Heart right ventricle (tissue), 16 donors: ENCODE data around the gene HSPA4. TPM values are rescaled to one million over a fixed set of nuclear protein-coding genes. Genes with fewer than 3 reads are reported as not detected.

Experiments used
- ATAC-seq, 8 donors: fragments of 200-7000 bp; cut with Tn5 transposase; one replicate each; pipeline ENCODE4 v1.9.1; 2020; ENCODE audit warnings: mild to moderate bottlenecking in 8 of 8, moderate library complexity in 8 of 8, moderate number of reproducible peaks in 1 of 8
- DNase-seq, 2 donors: peaks; one replicate each; pipeline ENCODE4 v3.0.0-alpha.2; 2020
- H3K27ac ChIP-seq, 10 donors: fragments of 200-600 bp; sonication (generic) in 2 of 10; one replicate each; pipeline versions ENCODE4 v1.5.0 to v1.8.0; 2020 to 2022; ENCODE audit warnings: mild to moderate bottlenecking in 3 of 10
- H3K27me3 ChIP-seq, 7 donors: fragments of 200-600 bp; one replicate each; pipeline ENCODE4 v1.8.0; 2021 to 2022; ENCODE audit warnings: mild to moderate bottlenecking in 2 of 7
- H3K36me3 ChIP-seq, 9 donors: fragments of 200-600 bp; sonication (generic) in 1 of 9; one replicate each; pipeline versions ENCODE4 v1.5.0 to v1.8.0; 2020 to 2022; ENCODE audit warnings: mild to moderate bottlenecking in 2 of 9
- H3K4me1 ChIP-seq, 9 donors: fragments of 200-600 bp; sonication (generic) in 1 of 9; one replicate each; pipeline versions ENCODE4 v1.5.0 to v1.8.0; 2020 to 2022; ENCODE audit warnings: mild to moderate bottlenecking in 4 of 9
- H3K4me3 ChIP-seq, 10 donors: fragments of 200-600 bp; sonication (generic) in 2 of 10; one replicate each; pipeline versions ENCODE4 v1.5.0 to v1.8.0; 2020 to 2022; ENCODE audit warnings: mild to moderate bottlenecking in 7 of 10, moderate library complexity in 2 of 10
- H3K9me3 ChIP-seq, 11 donors: fragments of 200-600 bp in 10 of 11; sonication (generic) in 2 of 11; one replicate each; pipeline versions ENCODE4 v1.5.0 to v1.8.0; 2013 to 2022; ENCODE audit warnings: mild to moderate bottlenecking in 2 of 11, control low read depth in 1 of 11, moderate library complexity in 1 of 11
- WGBS, 2 donors: extraction: QIAGEN DNeasy Blood & Tissue Kit; methylation state at CpG; one replicate each; pipeline ENCODE4 v1.1.7; 2013; ENCODE audit warnings: inconsistent platforms in 1 of 2; 5-methylcytosine and 5-hydroxymethylcytosine counted together
- intact Hi-C, 10 donors: fragments of 100-400 bp; cut with DNase I; formaldehyde crosslinking; loops; one replicate each; pipeline versions ENCODE4 v1.11.1 to v1.14.2; 2022
- polyA plus RNA-seq, 2 donors: library from polyadenylated mRNA; stranded (reverse); fragments of 200-250 nt; gene quantifications; one replicate each; pipeline ENCODE4 v1.2.3, GENCODE V29; 2013
- total RNA-seq, 10 donors: library from RNA; stranded (reverse); fragmentation: NEBNext Ultra II Directional in 3 of 10; extraction: Animal tissue kit (Norgen Biotek cat#: 25700) in 3 of 10; gene quantifications; one replicate each; pipeline versions ENCODE4 v1.2.1 to v1.2.4, GENCODE V29; 2021 to 2023
- TF ChIP-seq, protein P1 (sequence below), 9 donors: fragments of 200-600 bp; sonication (generic) in 2 of 9; IDR thresholded peaks; one replicate each; pipeline versions ENCODE4 v1.5.0 to v1.8.0; 2021 to 2022; ENCODE audit warnings: antibody characterized with exemption in 9 of 9, mild to moderate bottlenecking in 5 of 9, moderate library complexity in 1 of 9
- donor health status: Arrhythmogenic right ventricular cardiomyopathy.
- donor health status: ischemic (EF 13 %, LVEDD 7.1; RV severe dilation, severe dysfunction).
- donor health status: healthy with polysubstance abuse.
- donor health status: DM: no; HTN: yes; CAD: no.
- donor health status: DM: no; HTN: no; CAD: no.
- donor health status: ischemic (EF 25% LVEDD 6.9; RV normal size, moderate dysfunction).
- donor health status: ischemic (EF 25% LVEDD 5.7; RV mildly dilated, moderate dysfunction).
- donor health status: healthy.
- donor health status: DM: yes; HTN: yes; CAD: no.
- donor health status: Ischemic cardiomyopathy.
- donor health status: ischemic (EF 35%, LVEDD 5.7; RV mildly dilated, moderate dysfunction).
- donor health status: nonischemic (EF 11% LVEDD 7.7; RV severe dilation, severe dysfunction).
- donor health status: DM: yes; HTN: yes; CAD: no.
- donor health status: PGD.
- donor health status: ischemic (EF 29% LVEDD 5.4; RV normal size, mild dysfunction).
- donor health status: nonischemic (EF 23%, LVEDD 6.1; RV moderate dilation, normal function).

The HSPA4 gene
- total and polyA plus RNA-seq, 12 donors: 44.9 to 179 (median 111) TPM

DNA sequence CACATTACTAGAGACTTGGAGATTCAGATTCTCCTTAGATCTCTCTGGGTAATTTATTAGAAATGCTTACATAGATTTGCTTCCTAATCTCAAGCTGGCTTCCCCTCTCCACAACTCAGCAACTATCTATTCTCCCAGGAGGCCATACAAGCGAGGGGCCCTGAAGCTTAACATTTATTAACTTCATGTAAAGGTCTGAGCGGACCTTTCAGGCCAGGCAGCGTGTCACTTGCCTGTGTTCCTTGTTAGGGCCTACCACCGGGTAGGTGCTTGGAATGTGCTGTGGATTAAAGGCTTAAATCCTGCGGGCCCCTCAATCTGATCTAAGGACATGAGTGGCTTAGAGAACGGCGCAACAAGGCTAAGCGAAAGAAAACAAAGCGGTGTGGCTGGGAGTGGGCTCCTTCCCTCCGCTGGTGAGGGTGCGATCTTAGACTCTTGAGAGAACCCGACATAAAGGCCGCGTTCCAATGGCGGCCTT, 712 bp upstream of the HSPA4 start:
- intact Hi-C loops: loop anchor here in 5 of 10 donors (2.0 to 10.0 kb wide), 3 partner anchors 24 to 88 kb away; partner anchors contain the start of genes AFF4 (in 5 of the 5) and ZCCHC10 (in 1 of the 5)

DNA sequence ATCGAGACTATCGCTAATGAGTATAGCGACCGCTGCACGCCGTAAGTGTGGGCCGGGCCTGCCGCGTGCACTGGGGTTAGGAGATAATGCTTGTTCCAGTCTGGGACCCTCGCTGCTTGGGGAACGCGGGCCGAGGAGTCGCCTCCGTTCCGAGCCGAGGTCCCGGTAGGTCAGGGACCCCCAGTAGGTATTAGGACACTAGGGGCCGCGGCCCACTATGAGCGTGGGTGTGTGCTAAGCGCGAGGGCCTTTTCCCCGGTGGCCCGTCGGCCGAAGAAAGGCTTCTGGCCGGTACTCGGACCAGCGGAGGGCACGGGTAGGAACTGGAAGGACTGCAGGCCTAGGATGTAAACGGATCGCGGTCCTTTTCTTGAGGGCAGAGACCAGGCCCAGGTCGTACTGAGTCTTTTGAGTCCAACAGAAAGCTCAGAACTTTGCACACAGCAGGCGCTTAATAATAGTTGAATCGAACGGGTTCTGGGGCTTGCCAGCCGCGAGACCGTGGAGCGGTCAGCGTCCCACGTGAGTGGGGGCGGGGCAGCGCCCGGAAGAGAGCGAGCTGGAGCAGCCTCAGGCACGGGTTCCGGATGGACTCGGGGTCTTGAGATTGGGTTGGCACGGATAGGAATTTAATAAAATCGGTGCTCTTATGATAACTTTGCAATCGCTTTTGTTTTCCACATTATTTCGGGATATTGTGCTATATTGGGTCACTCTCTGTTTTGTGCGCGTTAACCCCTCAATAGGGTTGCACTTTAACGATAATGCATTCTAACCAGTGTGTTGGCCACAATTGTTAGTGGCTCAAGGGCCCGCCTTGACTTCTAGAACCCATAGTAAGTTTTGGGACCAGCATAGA, 733 bp downstream of the HSPA4 start:
- peak; percentile 41 to 59 for DNase-seq
- TF ChIP-seq, protein P1, sequence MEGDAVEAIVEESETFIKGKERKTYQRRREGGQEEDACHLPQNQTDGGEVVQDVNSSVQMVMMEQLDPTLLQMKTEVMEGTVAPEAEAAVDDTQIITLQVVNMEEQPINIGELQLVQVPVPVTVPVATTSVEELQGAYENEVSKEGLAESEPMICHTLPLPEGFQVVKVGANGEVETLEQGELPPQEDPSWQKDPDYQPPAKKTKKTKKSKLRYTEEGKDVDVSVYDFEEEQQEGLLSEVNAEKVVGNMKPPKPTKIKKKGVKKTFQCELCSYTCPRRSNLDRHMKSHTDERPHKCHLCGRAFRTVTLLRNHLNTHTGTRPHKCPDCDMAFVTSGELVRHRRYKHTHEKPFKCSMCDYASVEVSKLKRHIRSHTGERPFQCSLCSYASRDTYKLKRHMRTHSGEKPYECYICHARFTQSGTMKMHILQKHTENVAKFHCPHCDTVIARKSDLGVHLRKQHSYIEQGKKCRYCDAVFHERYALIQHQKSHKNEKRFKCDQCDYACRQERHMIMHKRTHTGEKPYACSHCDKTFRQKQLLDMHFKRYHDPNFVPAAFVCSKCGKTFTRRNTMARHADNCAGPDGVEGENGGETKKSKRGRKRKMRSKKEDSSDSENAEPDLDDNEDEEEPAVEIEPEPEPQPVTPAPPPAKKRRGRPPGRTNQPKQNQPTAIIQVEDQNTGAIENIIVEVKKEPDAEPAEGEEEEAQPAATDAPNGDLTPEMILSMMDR (IDR thresholded peaks at IDR 0.05): no peak
- WGBS, 2 donors: 1% methylated on average over 59 of the region's 59 CpGs
- no peaks in the 10 kb centered on the region for H3K27me3 ChIP-seq
- H3K4me3 ChIP-seq: peak overlapping the region; percentile 70 to 98 (median 90)
- H3K4me1 ChIP-seq: peaks cover 6 to 73% (median 60%) of the 10 kb centered on the region in 9 donors
- no peaks in the 10 kb centered on the region for H3K9me3 ChIP-seq
- peak overlapping the region; percentile 86 to 99 (median 98) for H3K27ac ChIP-seq
- peak; percentile 28 to 59 (median 46) for ATAC-seq
- no peaks in the 10 kb centered on the region for H3K36me3 ChIP-seq
- intact Hi-C loops: loop anchor here in 3 of 10 donors (2.0 to 10.0 kb wide), 2 partner anchors 88 to 90 kb away; partner anchors contain the start of gene AFF4 (in 3 of the 3)

More for the DNA sequence above, 712 bp upstream of the HSPA4 start:
- Histone ChIP-seq H3K27me3 (no peaks in the 10 kb centered on the region), H3K4me3 (peak overlapping the region; percentile 70 to 98 (median 90)), H3K27ac (peak overlapping the region; percentile 86 to 99 (median 98)), H3K9me3 (no peaks in the 10 kb centered on the region), H3K4me1 (peaks cover 6 to 61% (median 49%) of the 10 kb centered on the region in 9 donors), H3K36me3 (no peaks in the 10 kb centered on the region)
- TF ChIP-seq, protein P1 (IDR thresholded peaks at IDR 0.05): no peak
- ATAC-seq (peak in 7 of 8 donors; percentile 0 to 24 (median 5)), DNase-seq (no peak)
- 2 to 3% methylated on average over 15 of the region's 15 CpGs for WGBS, 2 donors

DNA sequence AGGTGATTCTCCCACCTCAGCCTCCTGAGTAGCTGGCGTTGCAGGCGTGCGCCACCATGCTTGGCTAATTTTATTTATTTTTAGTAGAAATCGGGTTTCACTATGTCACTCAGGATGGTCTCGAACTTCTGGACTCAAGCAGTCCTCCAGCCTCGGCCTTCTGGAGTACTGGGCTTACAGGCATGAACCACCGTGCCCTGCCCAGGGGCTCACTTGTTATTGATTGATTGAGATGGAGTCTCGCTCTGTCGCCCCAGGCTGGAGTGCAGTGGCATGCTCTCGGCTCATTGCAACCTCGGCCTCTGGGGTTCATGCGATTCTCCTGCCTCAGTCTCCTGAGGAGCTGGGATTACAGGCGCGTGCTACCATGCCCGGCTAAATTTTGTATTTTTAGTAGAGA, 1.6 kb downstream of the HSPA4 start:
- TF ChIP-seq, protein P1 (IDR thresholded peaks at IDR 0.05): no peak
- H3K4me3 ChIP-seq: peak overlapping the region in 8 of 10 donors; percentile 83 to 98 (median 94)
- no peaks in the 10 kb centered on the region for H3K27me3 ChIP-seq
- H3K9me3 ChIP-seq: no peaks in the 10 kb centered on the region
- DNase-seq (no peak), ATAC-seq (no peak)
- H3K27ac ChIP-seq: no peak overlapping the region
- intact Hi-C loops: loop anchor here in 3 of 10 donors (2.0 to 10.0 kb wide), 2 partner anchors 89 to 91 kb away; partner anchors contain the start of gene AFF4 (in 3 of the 3)
- WGBS, 2 donors: 94 to 97% methylated on average over 15 of the region's 15 CpGs
- H3K36me3 ChIP-seq: no peaks in the 10 kb centered on the region
- peaks cover 6 to 82% (median 69%) of the 10 kb centered on the region in 9 donors for H3K4me1 ChIP-seq

DNA sequence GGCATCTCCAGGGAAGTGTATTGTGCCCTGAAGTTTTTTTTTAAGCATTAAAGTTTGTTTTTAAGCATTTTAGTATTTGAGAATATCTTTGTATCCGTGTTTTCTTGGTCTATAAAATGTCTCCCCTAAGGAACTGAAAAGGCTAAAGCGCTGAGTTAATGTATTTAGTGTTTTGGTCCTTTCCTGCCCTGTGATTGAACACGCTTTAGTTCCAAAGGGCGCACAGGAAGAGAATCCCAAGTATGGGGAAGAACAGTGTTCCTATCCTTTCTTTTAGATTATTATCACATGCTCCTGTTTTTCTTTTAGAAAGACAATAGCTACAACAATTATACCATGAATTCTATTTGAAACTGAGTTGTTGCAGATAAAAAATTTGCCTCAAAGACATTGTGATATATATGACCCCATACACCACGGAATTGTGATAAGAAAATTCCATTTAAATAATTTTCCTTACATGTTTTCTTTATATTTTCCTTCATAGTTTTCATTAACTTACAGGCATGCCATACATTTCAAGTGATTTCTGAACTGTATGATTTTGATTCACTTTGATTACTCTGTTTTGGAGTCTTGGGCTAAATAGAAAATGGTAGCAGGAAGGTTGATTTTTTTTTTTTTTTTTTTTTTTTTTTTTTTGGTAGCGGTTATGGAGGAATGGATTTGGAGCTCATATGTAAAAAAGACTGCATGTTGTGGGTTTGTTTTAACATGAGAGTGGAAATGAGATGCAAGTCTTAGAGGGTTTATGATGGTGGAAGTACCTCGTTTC, 3.1 kb downstream of the HSPA4 start:
- no peak for ATAC-seq
- intact Hi-C loops: loop anchor here in 2 of 10 donors (10.0 kb wide), 1 partner anchor 90 kb away; the partner anchor contains the start of gene AFF4 (in 2 of the 2)

More for the DNA sequence above, 3.1 kb downstream of the HSPA4 start:
- Histone ChIP-seq H3K4me3 (no peak overlapping the region), H3K36me3 (no peaks in the 10 kb centered on the region), H3K4me1 (peaks cover 2 to 71% (median 58%) of the 10 kb centered on the region in 9 donors), H3K9me3 (no peaks in the 10 kb centered on the region), H3K27me3 (no peaks in the 10 kb centered on the region), H3K27ac (no peak overlapping the region)
- no peak for DNase-seq
- 91 to 92% methylated on average over 7 of the region's 7 CpGs for WGBS, 2 donors
- TF ChIP-seq, protein P1 (IDR thresholded peaks at IDR 0.05): no peak
